ENCODE data around the gene GAST.
A peak's percentile ranks its signal among the peaks of the same experiment; 100 is the strongest.

The GAST gene

GRCh38 chr17:41676058-41676419 is 36.1 kb upstream of the GAST start:
- Histone ChIP-seq H3K4me2 (ENCODE audit: low read length) (peak overlapping the region; percentile 94), H3K9ac (ENCODE audit: low read length) (peak overlapping the region; percentile 76), H3K36me3 (replicated peaks; ENCODE audit: low read depth, low read length) (no peaks in the 10 kb centered on the region), H3K79me2 (ENCODE audit: low read length) (no peaks in the 10 kb centered on the region), H4K20me1 (ENCODE audit: insufficient read depth, low read length) (no peaks in the 10 kb centered on the region), H3K9me3 (ENCODE audit: insufficient read depth, low read length) (no peaks in the 10 kb centered on the region), H3K4me1 (ENCODE audit: low read length) (peaks cover 65% of the 10 kb centered on the region), H3K27me3 (ENCODE audit: low read depth, low read length) (no peaks in the 10 kb centered on the region), H3K27ac (ENCODE audit: low read length) (peak overlapping the region; percentile 91), H2AFZ (ENCODE audit: low read depth, low read length) (peak overlapping the region; percentile 72), H3K4me3 (ENCODE audit: low read length) (peak overlapping the region; percentile 71)
- TF ChIP-seq CTCF (IDR thresholded peaks at IDR 0.05; ENCODE audit: low read depth, low read length) (no peak), EZH2phosphoT487 (IDR thresholded peaks at IDR 0.05; ENCODE audit: low read depth) (no peak)

- H3K36me3 ChIP-seq (replicated peaks; ENCODE audit: low read depth, low read length) = no peaks in the 10 kb centered on the region
- TF ChIP-seq EZH2phosphoT487 (IDR thresholded peaks at IDR 0.05; ENCODE audit: low read depth) (no peak), CTCF (IDR thresholded peaks at IDR 0.05; ENCODE audit: low read depth, low read length) (no peak)
- H3K4me2 ChIP-seq (ENCODE audit: low read length) = peak overlapping the region; percentile 85
- peak overlapping the region; percentile 80 for H2AFZ ChIP-seq (ENCODE audit: low read depth, low read length)
- H3K4me1 ChIP-seq (ENCODE audit: low read length) = peaks cover 57% of the 10 kb centered on the region
- H3K4me3 ChIP-seq (ENCODE audit: low read length) = peak overlapping the region; percentile 63
- H3K79me2 ChIP-seq (ENCODE audit: low read length) = no peaks in the 10 kb centered on the region
- no peaks in the 10 kb centered on the region for H4K20me1 ChIP-seq (ENCODE audit: insufficient read depth, low read length)
- no peaks in the 10 kb centered on the region for H3K9me3 ChIP-seq (ENCODE audit: insufficient read depth, low read length)
- H3K9ac ChIP-seq (ENCODE audit: low read length) = peak overlapping the region; percentile 52
- H3K27ac ChIP-seq (ENCODE audit: low read length) = peak overlapping the region; percentile 52
- no peaks in the 10 kb centered on the region for H3K27me3 ChIP-seq (ENCODE audit: low read depth, low read length)
Measured at GRCh38 chr17:41678411-41678906, 33.7 kb upstream of the GAST start.

GRCh38 chr17:41678907-41679739 is 33.0 kb upstream of the GAST start:
- no peaks in the 10 kb centered on the region for H4K20me1 ChIP-seq (ENCODE audit: insufficient read depth, low read length)
- no peaks in the 10 kb centered on the region for H3K27me3 ChIP-seq (ENCODE audit: low read depth, low read length)
- no peaks in the 10 kb centered on the region for H3K79me2 ChIP-seq (ENCODE audit: low read length)
- H3K27ac ChIP-seq (ENCODE audit: low read length) = peak overlapping the region; percentile 52
- peak overlapping the region; percentile 80 for H2AFZ ChIP-seq (ENCODE audit: low read depth, low read length)
- peak overlapping the region; percentile 85 for H3K4me2 ChIP-seq (ENCODE audit: low read length)
- H3K4me3 ChIP-seq (ENCODE audit: low read length) = peak overlapping the region; percentile 63
- H3K9me3 ChIP-seq (ENCODE audit: insufficient read depth, low read length) = no peaks in the 10 kb centered on the region
- H3K4me1 ChIP-seq (ENCODE audit: low read length) = peaks cover 51% of the 10 kb centered on the region
- H3K9ac ChIP-seq (ENCODE audit: low read length) = peak overlapping the region; percentile 52
- no peak for TF ChIP-seq EZH2phosphoT487 (IDR thresholded peaks at IDR 0.05; ENCODE audit: low read depth)
- TF ChIP-seq CTCF (IDR thresholded peaks at IDR 0.05; ENCODE audit: low read depth, low read length) = peak; percentile 46
- no peaks in the 10 kb centered on the region for H3K36me3 ChIP-seq (replicated peaks; ENCODE audit: low read depth, low read length)

GRCh38 chr17:41679740-41680425 is 32.2 kb upstream of the GAST start:
- H3K36me3 ChIP-seq (replicated peaks; ENCODE audit: low read depth, low read length) = no peaks in the 10 kb centered on the region
- no peaks in the 10 kb centered on the region for H3K9me3 ChIP-seq (ENCODE audit: insufficient read depth, low read length)
- no peaks in the 10 kb centered on the region for H3K79me2 ChIP-seq (ENCODE audit: low read length)
- H3K27me3 ChIP-seq (ENCODE audit: low read depth, low read length) = no peaks in the 10 kb centered on the region
- H3K27ac ChIP-seq (ENCODE audit: low read length) = no peak overlapping the region
- H2AFZ ChIP-seq (ENCODE audit: low read depth, low read length) = no peak overlapping the region
- no peaks in the 10 kb centered on the region for H4K20me1 ChIP-seq (ENCODE audit: insufficient read depth, low read length)
- TF ChIP-seq CTCF (IDR thresholded peaks at IDR 0.05; ENCODE audit: low read depth, low read length) (no peak), EZH2phosphoT487 (IDR thresholded peaks at IDR 0.05; ENCODE audit: low read depth) (no peak)
- H3K4me2 ChIP-seq (ENCODE audit: low read length) = no peak overlapping the region
- H3K4me3 ChIP-seq (ENCODE audit: low read length) = no peak overlapping the region
- H3K4me1 ChIP-seq (ENCODE audit: low read length) = peaks cover 45% of the 10 kb centered on the region
- H3K9ac ChIP-seq (ENCODE audit: low read length) = no peak overlapping the region
